ENCODE measurements around the gene COL1A2. TPM values are rescaled to one million over a fixed set of nuclear protein-coding genes. Genes with fewer than 3 reads are reported as not detected.

The COL1A2 gene
- total and polyA plus RNA-seq, 2 of the 13 experiments (the other 11 are each of a cell fraction or from before 2014, with no cell fraction given), result not detected

DNA sequence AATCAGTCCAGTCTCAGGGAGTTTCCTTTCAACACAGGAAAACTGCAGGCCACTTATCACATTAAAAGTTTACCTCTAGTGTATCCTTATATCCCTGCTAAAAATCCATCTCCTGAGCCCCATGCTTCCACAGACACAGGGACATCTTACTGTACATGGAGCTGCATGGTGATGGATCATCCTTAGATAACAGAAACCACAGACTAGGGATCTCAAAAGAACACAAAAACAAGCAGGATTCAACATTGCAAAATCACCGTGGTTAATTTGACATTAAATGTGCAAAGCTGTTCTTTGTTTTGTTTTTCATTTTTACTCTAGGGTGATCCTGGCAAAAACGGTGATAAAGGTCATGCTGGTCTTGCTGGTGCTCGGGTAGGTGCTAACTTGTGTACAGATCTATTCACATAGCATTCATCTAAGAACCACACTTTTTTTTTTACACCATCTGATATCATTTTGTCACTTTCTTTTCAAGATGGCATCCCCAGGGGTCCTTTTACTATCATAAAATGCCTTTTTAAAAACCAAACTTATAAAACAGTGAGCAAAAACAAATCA lies 18.1 kb downstream of the COL1A2 start (continued):
- TF ChIP-seq, protein P1, sequence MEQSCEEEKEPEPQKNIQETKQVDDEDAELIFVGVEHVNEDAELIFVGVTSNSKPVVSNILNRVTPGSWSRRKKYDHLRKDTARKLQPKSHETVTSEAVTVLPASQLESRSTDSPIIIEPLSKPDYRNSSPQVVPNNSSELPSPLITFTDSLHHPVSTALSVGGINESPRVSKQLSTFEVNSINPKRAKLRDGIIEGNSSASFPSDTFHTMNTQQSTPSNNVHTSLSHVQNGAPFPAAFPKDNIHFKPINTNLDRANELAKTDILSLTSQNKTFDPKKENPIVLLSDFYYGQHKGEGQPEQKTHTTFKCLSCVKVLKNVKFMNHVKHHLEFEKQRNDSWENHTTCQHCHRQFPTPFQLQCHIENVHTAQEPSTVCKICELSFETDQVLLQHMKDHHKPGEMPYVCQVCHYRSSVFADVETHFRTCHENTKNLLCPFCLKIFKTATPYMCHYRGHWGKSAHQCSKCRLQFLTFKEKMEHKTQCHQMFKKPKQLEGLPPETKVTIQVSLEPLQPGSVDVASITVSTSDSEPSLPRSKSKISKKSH (CRISPR knock-in tag; IDR thresholded peaks at IDR 0.05; ENCODE audit: borderline replicate concordance), result no peak
- TF ChIP-seq ZNF34 (CRISPR knock-in tag; IDR thresholded peaks at IDR 0.05; ENCODE audit: borderline replicate concordance) (no peak), ZKSCAN8 (CRISPR knock-in tag; IDR thresholded peaks at IDR 0.05; ENCODE audit: borderline replicate concordance) (no peak), YEATS2 (CRISPR knock-in tag; IDR thresholded peaks at IDR 0.05; ENCODE audit: borderline replicate concordance) (no peak), HMGA1 (CRISPR knock-in tag; conservative IDR thresholded peaks at IDR 0.05) (no peak)

DNA sequence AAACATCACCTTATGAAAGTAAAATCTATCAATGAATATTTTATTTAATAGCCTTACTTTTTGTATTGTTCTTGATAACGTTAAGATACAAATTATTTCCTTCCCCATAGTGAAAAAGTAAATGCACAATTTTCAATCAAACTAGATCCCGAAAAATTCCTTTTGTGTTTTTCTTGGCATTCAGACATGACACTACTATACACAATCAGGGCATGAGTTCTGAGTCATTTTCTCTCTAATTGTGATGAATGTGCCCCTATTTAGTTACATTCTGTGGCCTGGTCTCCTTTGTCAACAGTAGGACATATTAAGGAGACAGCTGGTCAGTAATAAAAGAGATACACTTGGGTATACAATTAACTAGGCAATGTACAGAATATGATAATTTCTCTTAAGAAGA lies 19.8 kb downstream of the COL1A2 start:
- DNase-seq (ENCODE audit: low spot score) (no peak), FAIRE-seq (no peak), ATAC-seq (no peak)
- POLR2A ChIA-PET, result no interaction called here
- Histone ChIP-seq H3K27me3 (ENCODE audit: control insufficient read depth in 1 of 2, insufficient read depth in 2 of 2, low read length in 2 of 2) (peaks cover 0 to 29% of the 10 kb centered on the region in 2 experiments; a peak in 2 of 5 replicates), H4K20me1 (ENCODE audit: insufficient read depth, low read length) (no peaks in the 10 kb centered on the region), H3K4me3 (replicated peaks in 1 of 3; ENCODE audit: insufficient read depth in 1 of 3, low read depth in 2 of 3, low read length in 3 of 3) (no peak overlapping the region), H3K9ac (ENCODE audit: insufficient read depth, low read depth, low read length) (no peak overlapping the region), H3K4me1 (ENCODE audit: insufficient read depth, low read length) (no peaks in the 10 kb centered on the region), H3K27ac (ENCODE audit: extremely low read length, insufficient read depth, low read length) (no peak overlapping the region), H3K9me3 (ENCODE audit: low read length) (no peaks in the 10 kb centered on the region), H3K4me2 (ENCODE audit: low read depth, low read length) (no peak overlapping the region), H2AFZ (ENCODE audit: low read length) (no peak overlapping the region), H3K79me2 (ENCODE audit: insufficient read depth, low read length) (no peaks in the 10 kb centered on the region), H3K36me3 (replicated peaks in 1 of 2; ENCODE audit: control insufficient read depth in 1 of 2, insufficient read depth in 2 of 2, low read length in 2 of 2) (no peaks in the 10 kb centered on the region)
- WGBS (ENCODE audit: low lambda C conversion rate), result 0% methylated on average over 2 of the region's 2 CpGs
- TF ChIP-seq, protein P2, sequence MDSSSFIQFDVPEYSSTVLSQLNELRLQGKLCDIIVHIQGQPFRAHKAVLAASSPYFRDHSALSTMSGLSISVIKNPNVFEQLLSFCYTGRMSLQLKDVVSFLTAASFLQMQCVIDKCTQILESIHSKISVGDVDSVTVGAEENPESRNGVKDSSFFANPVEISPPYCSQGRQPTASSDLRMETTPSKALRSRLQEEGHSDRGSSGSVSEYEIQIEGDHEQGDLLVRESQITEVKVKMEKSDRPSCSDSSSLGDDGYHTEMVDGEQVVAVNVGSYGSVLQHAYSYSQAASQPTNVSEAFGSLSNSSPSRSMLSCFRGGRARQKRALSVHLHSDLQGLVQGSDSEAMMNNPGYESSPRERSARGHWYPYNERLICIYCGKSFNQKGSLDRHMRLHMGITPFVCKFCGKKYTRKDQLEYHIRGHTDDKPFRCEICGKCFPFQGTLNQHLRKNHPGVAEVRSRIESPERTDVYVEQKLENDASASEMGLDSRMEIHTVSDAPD (CRISPR knock-in tag; IDR thresholded peaks at IDR 0.05), result no peak
- no peak for TF ChIP-seq JDP2 (CRISPR knock-in tag; IDR thresholded peaks at IDR 0.05; ENCODE audit: borderline replicate concordance)
- CTCF ChIA-PET (ENCODE audit: low intra/inter-chr PET ratio, low total read pairs), result no interaction called here
- in situ Hi-C loops (cut with HindIII; ENCODE audit: extremely low pct_ligation_motif_present, low pct_unique_long_range_greater_than_20kb), result no loop called here
- intact Hi-C loops (cut with micrococcal nuclease; ENCODE audit: unreplicated experiment), result no loop called here
- no TSS peak for BruUV-seq (replicated peaks)
